OCI-LY1 (cell line): ENCODE measurements around the gene CPEB4.
A peak's percentile ranks its signal among the peaks of the same experiment; 100 is the strongest.

Source experiments
- H2AFZ ChIP-seq: fragments of 200-600 bp; sonication (generic), shearing (Covaris generic); 2 replicates; pipeline ENCODE4 v1.6.0; 2014; ENCODE audit warnings: antibody characterized with exemption, mild to moderate bottlenecking, low read length
- H3F3A ChIP-seq: fragments of 200-600 bp; sonication (generic), shearing (Covaris generic); 2 replicates; pipeline ENCODE4 v1.6.0; 2014; ENCODE audit warnings: mild to moderate bottlenecking, antibody characterized with exemption, low read length, moderate library complexity; ENCODE audit not compliant: insufficient read depth
- H3K27ac ChIP-seq: fragments of 200-600 bp; sonication (generic); 2 replicates; pipeline ENCODE4 v1.5.1; 2014; ENCODE audit warnings: low read length, mixed run types, mild to moderate bottlenecking, low read depth; ENCODE audit not compliant: poor library complexity, severe bottlenecking
- H3K27me3 ChIP-seq: fragments of 200-600 bp; sonication (generic); 2 replicates; pipeline ENCODE4 v1.6.0; 2014; ENCODE audit warnings: antibody characterized with exemption, mild to moderate bottlenecking, low read length, moderate library complexity; ENCODE audit not compliant: insufficient read depth
- H3K36me3 ChIP-seq: fragments of 200-600 bp; sonication (generic); 2 replicates; pipeline ENCODE4 v1.6.1; 2014; ENCODE audit warnings: mild to moderate bottlenecking, antibody characterized with exemption, low read length, moderate library complexity, mixed read lengths; ENCODE audit not compliant: insufficient read depth
- H3K4me1 ChIP-seq: fragments of 200-600 bp; sonication (generic); 2 replicates; pipeline ENCODE4 v1.5.1; 2014; ENCODE audit warnings: mild to moderate bottlenecking, low read length, moderate library complexity; ENCODE audit not compliant: insufficient read depth, severe bottlenecking
- H3K4me2 ChIP-seq: fragments of 200-600 bp; sonication (generic), shearing (Covaris generic); 2 replicates; pipeline ENCODE4 v1.6.1; 2014; ENCODE audit warnings: low read length
- H3K4me3 ChIP-seq: fragments of 200-600 bp; sonication (generic); 2 replicates; pipeline ENCODE4 v1.5.1; 2014; ENCODE audit warnings: low read length, low read depth, mild to moderate bottlenecking, mixed read lengths; ENCODE audit not compliant: poor library complexity, severe bottlenecking
- H3K79me2 ChIP-seq: fragments of 200-600 bp; shearing (Covaris generic); 2 replicates; pipeline ENCODE4 v1.6.1; 2016; ENCODE audit warnings: mixed run types, low read length, mixed read lengths; ENCODE audit not compliant: insufficient read depth
- H3K9ac ChIP-seq: fragments of 200-600 bp; sonication (generic), shearing (Covaris generic); 2 replicates; pipeline ENCODE4 v1.6.1; 2014; ENCODE audit warnings: mild to moderate bottlenecking, low read length, mixed read lengths
- H3K9me2 ChIP-seq: fragments of 200-600 bp; sonication (generic), shearing (Covaris generic); 2 replicates; pipeline ENCODE4 v1.6.1; 2014; ENCODE audit warnings: low read depth, mild to moderate bottlenecking, low read length, mixed read lengths
- H3K9me3 ChIP-seq: fragments of 200-600 bp; shearing (Covaris generic); 2 replicates; pipeline ENCODE4 v1.6.1; 2014; ENCODE audit warnings: low read length, mixed read lengths
- H4K20me1 ChIP-seq: fragments of 200-600 bp; sonication (generic), shearing (Covaris generic); 2 replicates; pipeline ENCODE4 v1.6.0; 2016; ENCODE audit warnings: mild to moderate bottlenecking, low read length; ENCODE audit not compliant: insufficient read depth
- CTCF ChIP-seq: fragments of 200-600 bp; sonication (generic), shearing (Covaris generic); IDR thresholded peaks from 2 replicates; pipeline ENCODE4 v1.5.1; 2017; ENCODE audit warnings: mild to moderate bottlenecking, antibody characterized with exemption, low read length, moderate library complexity, mixed read lengths
- EZH2 ChIP-seq: fragments of 200-600 bp; sonication (generic), shearing (Covaris generic); IDR thresholded peaks from 2 replicates; pipeline ENCODE4 v1.8.0; 2017; ENCODE audit warnings: borderline replicate concordance, mixed run types, mild to moderate bottlenecking, antibody characterized with exemption, low read length, moderate library complexity, mixed read lengths

CPEB4 gene

GRCh38 chr5:173974688-173975239 lies 86.6 kb downstream of the CPEB4 start:
- Histone ChIP-seq H3K9me2 (no peaks in the 10 kb centered on the region), H3K27me3 (no peaks in the 10 kb centered on the region), H2AFZ (no peak overlapping the region), H4K20me1 (no peaks in the 10 kb centered on the region), H3K9ac (no peak overlapping the region), H3F3A (no peaks in the 10 kb centered on the region), H3K27ac (no peak overlapping the region), H3K79me2 (no peaks in the 10 kb centered on the region), H3K36me3 (no peaks in the 10 kb centered on the region), H3K4me1 (peaks cover 24% of the 10 kb centered on the region), H3K4me3 (no peak overlapping the region), H3K9me3 (no peaks in the 10 kb centered on the region), H3K4me2 (no peak overlapping the region)
- TF ChIP-seq EZH2: no peak
- no peak for TF ChIP-seq CTCF

GRCh38 chr5:173981185-173981761 lies 93.1 kb downstream of the CPEB4 start:
- Histone ChIP-seq H3K79me2 (no peaks in the 10 kb centered on the region), H3K4me3 (no peak overlapping the region), H3F3A (no peaks in the 10 kb centered on the region), H3K4me1 (no peaks in the 10 kb centered on the region), H2AFZ (no peak overlapping the region), H3K9me3 (no peaks in the 10 kb centered on the region), H3K27me3 (peaks cover 5% of the 10 kb centered on the region; the same call in 1 of the 2 replicates), H3K36me3 (no peaks in the 10 kb centered on the region), H3K9ac (no peak overlapping the region), H3K9me2 (no peaks in the 10 kb centered on the region), H3K4me2 (no peak overlapping the region), H3K27ac (no peak overlapping the region), H4K20me1 (no peaks in the 10 kb centered on the region)
- no peak for TF ChIP-seq CTCF
- no peak for TF ChIP-seq EZH2

- Histone ChIP-seq H3K27ac (no peak overlapping the region), H3K4me1 (no peaks in the 10 kb centered on the region), H4K20me1 (no peaks in the 10 kb centered on the region), H3K4me2 (no peak overlapping the region), H3K9me3 (no peaks in the 10 kb centered on the region), H3K27me3 (peaks cover 5% of the 10 kb centered on the region; the same call in 1 of the 2 replicates), H3K36me3 (no peaks in the 10 kb centered on the region), H3K4me3 (no peak overlapping the region), H3K79me2 (no peaks in the 10 kb centered on the region), H2AFZ (no peak overlapping the region), H3F3A (no peaks in the 10 kb centered on the region), H3K9me2 (no peaks in the 10 kb centered on the region), H3K9ac (no peak overlapping the region)
- TF ChIP-seq EZH2 (no peak), CTCF (peak; percentile 53)
Measured at GRCh38 chr5:173984218-173984617, 96.1 kb downstream of the CPEB4 start.
